HG03457 (cell line): ENCODE data around the gene CHGA.

Experiments
- ATAC-seq: cut with Tn5 transposase; IDR thresholded peaks from one replicate; pipeline ENCODE4 v1.9.1; 2021; ENCODE audit warnings: moderate number of reproducible peaks; ENCODE audit not compliant: unreplicated experiment

CHGA gene

DNA sequence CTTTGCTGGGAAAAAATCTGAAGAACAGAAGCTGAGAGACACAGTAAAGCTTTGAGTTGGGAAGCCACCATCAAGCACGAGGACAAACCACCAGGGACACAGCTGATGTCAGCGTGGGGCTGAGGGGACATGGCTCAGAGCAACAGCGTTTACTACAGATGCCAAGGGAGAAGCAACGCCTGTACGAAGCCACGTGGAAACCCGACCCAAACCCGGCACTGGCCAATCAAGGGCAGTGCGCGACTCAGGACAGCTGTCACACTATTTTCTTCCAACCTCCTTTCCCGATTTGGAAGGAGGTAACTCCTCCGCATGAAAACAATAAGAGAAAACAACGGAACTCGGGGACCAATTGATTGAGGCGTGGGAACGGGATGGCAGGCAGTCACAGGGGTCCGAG, 20.2 kb upstream of the CHGA start:
- ATAC-seq = no peak

DNA sequence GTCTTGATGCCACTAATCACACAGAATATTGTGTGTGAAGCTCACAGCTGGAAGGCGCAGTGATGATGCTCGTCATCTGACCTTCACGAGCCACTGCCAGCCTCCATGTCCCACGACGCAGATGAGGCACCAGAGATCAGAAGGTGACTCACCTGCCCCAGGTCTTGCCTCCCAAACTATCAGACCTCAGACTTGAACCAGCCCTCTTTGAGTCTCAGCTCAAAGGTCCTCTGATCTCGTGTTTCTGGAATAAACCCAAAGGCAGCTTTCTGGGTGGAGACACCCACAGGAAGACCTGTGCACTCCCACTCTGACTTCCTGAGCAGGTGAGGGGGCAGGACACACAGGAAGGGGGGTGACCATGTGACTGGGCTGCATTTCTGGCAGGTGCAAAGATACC, 19.6 kb upstream of the CHGA start:
- ATAC-seq = no peak

DNA sequence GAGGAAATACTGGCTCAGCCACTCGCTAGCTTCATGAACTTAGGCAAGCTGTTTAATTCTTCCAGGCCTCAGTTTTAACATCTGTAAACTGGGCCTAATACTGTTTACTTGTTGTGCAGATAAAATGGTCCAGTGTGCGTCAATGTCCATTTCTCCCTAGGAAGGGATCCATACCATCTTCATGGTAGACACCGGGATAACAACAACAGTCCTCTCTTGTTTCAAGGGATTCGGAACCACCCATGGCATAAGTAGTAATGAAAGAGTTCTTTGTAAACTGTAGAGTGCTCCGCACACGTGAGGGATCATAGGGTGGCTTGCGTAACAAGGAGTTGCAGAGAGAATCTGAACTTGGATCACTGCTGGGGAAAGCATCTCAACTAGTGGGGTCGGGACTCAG, 17.3 kb upstream of the CHGA start:
- no peak for ATAC-seq

DNA sequence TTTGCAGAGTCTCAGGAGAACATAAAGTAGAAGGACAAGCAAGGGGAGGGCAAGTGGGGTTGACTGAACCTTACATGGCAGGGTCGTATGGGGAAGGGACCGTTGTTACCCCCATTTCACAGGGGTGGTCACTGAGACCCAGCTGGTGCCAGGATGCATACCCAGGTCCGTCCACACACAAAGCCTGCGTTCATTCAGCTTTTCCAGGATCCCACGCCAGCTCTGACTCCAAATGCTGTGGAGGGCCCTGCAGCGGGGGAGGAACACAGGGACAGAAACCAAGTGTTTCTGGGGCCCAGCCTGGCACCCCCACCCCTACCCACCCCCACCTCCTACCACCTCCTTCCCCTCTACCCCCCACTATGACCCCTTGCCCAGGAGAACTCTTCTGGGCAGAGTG, 16.5 kb upstream of the CHGA start:
- no peak for ATAC-seq

DNA sequence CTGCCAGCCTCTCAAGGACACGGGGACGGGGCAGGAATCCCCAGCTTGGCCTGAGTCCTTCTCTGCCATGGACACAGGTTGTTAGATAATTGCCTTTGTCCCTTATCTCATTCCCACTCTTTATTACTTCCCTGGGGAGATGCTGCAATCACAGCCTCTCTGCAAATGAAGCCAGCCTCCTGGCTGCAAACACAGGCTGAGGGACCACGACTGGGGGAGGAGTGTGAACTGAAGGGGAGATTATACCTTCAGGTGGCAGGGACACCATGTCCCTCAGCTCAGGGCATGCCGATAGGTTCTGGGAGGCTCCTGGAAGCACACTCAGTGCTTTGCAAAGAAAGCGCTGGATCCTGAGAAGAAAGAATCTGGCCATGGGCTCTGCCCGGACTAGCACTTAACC, 16.1 kb upstream of the CHGA start:
- no peak for ATAC-seq

DNA sequence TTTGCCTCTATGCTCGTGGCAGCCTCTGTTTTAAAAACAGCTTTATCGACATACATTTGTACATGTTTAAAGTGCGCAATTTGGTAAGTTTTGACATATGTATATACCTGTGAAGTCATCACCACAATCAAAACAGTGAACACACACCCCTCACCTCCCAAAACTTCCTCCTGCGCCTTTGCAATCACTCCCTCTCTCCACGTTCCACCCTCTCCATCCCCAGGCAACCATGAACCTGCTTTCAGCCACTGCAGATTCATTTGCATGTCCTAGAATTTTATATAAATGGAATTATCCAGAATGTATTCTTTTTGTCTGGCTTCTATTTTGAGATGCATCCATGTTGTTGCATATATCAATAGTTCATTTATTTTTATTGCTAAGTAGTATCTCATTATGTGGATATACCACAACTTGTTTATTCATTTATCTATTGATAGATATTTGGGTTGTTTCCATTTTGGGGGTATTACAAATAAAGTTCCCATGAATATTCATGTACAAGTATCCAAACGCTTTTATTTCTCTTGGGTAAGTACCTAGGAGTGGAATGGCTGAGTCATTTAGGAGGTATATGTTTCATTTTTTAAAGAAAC, 15.5 kb upstream of the CHGA start:
- no peak for ATAC-seq

DNA sequence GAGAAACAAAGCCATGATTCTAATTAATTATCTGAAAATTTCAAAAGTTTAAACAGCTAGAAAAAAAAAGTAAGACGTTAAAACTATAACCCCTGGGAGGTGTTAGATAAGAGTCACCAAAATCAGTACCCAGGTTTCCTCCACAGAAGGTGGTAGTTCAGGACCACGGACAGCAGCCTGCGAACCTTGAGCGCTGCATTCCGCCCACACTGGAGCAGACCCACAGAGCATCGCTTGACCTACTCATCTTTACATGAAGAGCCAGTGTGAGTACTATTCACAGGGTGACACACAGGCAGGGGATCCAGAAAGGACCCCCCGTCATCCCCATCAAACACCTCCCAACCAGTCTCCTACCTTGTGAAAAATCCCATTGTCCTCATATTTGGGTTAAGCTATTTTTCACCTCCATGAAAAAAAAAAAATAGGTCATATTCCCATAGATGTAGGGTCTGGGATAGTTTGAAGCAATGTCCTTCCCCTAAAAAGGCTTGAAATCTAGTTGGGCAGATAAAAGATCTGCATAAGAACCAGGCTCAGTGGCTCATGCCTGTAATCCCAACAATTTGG, 8.8 kb upstream of the CHGA start:
- ATAC-seq = no peak

DNA sequence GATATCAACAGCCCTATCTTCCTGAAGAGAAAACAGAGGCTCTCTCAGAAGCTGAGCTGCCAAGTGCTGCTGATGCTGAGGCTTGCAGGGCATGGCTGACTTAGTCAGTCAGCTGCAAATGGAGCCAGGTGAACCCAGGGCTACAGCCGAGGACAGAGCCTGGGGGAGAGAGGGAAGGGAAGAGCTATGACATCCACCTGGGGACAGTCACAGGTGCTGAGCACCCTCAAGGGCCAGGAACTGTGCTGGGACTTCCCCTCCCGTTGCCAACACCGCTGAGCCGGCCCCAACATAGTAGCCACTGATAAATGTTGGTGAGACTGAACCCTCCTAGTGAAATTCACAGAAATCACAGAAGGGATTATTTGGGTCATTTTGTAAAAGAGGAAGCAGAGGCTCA, 6.7 kb upstream of the CHGA start:
- ATAC-seq = no peak

DNA sequence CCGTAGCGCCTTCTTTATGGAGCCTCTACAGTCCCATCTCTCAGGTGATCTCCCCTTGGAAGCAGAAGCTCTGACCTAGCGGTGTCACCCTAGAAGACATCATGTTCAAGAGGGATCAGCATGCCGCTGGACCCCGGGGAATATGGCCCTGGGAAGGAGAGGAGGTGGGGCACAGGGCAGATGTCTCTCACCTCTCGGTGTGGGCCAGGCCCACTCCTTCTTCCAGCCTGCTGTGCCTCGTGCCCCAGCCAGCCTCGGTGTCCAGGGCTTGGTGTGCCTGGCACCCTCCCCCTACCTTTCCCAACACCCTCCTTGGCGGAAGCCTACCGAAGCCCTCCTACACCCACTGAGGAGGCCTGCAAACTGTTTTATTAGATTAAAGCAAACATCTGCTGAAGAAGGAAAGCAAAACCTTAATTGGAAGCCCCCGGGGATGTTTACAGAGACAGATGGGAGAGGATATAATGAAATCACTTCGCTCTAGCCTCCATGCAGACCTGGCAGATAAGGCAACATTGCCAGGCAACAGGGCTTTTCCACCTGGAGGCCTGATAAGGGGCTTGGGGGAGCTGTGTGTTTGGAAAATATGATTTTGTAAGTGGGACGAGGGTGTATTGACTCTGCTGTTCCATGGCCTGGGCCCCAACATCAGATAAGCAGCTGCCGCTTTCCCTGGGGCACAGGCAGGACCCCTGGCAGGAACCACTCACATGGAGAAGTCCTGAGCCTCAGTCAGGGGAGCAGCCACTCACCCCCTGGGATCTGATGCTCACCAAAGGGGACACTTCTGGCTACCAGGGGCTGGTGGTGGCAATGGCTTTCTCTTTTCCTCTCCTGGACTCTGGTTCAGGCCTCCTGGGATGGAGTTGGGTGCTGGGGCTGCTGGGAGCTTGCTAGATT, 5.7 kb upstream of the CHGA start:
- ATAC-seq = no peak

DNA sequence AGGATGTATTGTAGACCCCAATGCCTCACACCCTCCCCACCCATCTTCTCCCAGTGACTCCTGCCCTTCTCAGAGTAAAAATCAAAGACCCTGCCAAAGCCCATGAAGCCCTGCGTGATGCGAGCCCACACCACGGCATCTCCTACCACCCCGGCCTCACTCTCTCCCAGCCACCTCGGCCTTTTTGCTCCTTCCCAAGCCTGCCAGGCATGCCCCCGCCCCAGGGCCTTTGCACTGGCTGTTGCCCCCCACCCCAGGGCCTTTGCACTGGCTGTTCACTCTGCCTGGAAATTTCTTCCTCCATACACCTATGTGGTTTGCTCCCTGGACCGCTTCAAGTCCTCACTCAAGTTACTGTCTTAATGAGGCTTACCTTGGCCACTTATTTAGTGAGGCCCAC, 5.0 kb upstream of the CHGA start:
- no peak for ATAC-seq

DNA sequence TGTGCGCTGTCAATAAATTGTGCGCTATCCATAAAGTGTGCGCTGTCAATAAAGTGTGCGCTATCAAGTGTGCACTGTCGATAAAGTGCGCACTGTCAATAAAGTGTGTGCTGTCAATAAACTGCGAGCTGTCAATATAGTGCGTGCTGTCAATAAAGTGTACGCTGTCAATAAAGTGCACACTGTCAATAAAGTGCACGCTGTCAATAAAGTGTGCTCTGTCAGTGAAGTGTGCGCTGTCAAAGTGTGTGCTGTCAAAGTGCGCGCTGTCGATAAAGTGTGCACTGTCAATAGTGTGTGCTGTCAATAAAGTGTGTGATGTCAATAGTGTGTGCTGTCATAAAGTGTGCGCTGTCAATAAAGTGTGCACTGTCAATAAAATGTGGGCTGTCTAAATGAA, 2.9 kb upstream of the CHGA start:
- ATAC-seq = no peak

DNA sequence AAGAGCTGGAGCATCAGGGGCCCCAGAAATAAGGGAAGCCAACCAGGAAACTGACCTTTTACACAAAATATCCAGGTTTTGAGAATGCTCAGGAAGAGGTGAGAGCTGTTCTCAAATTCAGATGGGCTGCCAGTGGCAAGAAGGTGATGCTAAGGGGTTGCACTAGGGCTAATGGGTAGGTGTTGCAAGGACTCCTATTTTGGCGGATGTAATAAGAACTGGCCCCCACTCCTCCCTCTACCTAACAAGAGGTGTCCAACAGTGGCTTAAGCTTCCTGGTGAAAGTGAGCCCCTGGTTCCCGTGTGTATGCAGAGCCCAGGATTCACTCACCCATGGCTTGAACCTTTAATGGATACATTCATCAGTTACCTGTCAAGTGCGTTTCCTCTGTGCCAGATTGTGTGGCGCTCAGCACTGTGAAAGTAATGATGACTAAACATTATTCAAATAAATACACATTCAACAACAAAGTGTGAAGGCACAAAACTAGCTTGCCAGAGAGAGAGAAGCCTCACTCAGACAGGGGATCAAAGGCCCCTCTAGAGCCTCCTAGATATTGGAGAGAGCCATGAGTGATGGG, 705 bp upstream of the CHGA start:
- ATAC-seq = no peak

DNA sequence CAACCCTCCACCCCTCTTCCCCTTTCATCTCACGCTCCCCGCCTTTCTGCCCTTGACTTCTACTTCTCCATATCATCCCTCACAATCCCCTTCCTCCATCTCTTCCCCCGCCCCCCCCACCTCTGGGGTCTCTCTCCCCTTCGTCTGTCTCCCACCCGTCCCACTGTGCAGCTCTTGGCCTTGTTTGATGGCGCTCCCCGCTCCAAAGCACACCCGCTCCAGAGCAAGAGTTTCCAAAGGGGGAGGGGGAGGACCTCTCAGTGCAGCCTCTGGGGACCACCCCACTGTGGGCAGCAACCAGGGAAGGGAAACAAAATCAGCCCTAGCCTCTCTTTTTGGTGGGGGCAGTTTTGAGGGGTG, 774 bp downstream of the CHGA start:
- ATAC-seq = no peak

DNA sequence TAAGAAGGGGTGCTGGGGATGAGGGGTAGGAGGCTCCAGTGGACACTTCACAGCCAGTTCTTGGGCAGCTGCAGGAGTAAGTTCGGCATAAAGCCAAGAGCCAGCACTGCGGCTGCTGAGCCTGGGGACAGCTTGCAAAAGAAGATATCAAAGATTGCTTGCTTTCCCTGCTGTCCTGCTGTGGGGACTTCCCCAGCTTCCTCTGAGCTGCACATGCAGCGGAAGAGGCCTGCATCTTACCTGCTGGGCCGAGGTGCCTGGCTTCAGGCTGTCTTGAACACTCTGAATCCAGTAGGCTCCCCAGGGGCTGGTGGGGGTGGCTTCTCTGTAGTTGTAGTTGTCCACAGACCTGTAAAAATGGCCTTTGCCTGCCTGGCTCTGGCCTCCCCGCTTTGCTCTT, 1.3 kb downstream of the CHGA start:
- no peak for ATAC-seq

DNA sequence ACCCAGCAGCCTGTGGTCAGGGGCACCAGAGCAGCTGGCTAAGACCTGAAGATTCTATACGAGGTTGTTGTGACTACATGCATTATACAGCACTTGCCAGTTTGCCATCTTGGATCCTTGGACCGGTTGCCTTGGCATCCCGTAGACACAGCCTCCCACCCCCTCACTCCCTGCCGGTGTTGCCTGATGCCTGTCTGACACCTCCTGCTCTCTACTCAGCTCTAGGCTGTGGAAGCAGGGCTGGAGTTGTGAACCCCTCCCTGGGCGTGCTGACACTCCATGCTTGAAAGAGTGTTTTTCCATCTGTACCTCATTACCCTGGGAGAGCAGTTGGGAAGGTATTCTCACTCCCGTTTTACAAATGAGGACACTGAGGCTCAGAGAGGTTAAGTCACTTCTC, 2.5 kb downstream of the CHGA start:
- no peak for ATAC-seq

DNA sequence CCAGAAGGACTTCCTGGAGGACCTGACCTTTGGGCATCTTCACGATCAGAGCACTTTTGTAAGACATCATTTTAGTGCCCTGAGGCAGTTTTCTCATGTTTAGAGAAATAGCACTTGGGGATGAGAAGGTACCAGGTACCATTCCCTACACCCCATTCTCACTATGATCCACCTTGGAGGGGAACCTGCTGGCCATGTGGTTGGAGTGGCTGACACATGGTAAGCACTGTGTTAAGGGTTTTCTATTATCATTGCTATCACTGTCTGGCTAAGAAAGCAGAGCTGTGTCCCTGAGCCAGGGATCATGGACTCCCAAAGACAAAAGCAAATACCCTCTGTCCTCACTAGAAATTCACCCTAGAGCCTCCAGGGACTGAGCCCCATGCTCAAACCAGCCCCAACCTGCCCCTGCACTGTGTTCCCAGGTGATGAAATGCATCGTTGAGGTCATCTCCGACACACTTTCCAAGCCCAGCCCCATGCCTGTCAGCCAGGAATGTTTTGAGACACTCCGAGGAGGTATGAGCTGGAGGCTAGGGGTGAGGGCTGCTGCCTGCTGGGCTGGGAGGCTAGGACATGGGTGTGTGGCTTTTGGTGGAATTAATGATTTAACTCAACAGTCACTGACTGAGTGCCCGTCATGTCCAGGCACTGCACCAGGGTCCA, 3.4 kb downstream of the CHGA start:
- ATAC-seq = no peak

DNA sequence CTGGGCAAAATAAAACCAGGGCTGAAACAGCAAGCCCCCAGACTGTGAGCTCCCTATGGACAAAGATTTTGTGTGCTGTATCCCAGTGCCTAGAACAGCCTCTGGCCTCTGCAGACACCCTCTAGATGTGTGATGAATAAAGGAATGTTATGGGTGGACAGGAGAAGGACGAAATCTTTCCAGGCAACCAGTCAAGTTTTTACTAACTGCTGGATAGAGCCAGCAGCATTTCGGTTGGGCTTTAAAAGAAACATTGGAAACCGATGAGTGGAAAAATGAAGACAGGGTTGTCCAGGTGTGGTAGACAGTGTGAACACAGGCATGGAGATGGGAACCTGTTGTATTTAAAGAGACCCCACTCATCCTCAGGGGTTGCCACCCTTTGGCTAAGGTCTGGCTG, 4.0 kb downstream of the CHGA start:
- no peak for ATAC-seq

DNA sequence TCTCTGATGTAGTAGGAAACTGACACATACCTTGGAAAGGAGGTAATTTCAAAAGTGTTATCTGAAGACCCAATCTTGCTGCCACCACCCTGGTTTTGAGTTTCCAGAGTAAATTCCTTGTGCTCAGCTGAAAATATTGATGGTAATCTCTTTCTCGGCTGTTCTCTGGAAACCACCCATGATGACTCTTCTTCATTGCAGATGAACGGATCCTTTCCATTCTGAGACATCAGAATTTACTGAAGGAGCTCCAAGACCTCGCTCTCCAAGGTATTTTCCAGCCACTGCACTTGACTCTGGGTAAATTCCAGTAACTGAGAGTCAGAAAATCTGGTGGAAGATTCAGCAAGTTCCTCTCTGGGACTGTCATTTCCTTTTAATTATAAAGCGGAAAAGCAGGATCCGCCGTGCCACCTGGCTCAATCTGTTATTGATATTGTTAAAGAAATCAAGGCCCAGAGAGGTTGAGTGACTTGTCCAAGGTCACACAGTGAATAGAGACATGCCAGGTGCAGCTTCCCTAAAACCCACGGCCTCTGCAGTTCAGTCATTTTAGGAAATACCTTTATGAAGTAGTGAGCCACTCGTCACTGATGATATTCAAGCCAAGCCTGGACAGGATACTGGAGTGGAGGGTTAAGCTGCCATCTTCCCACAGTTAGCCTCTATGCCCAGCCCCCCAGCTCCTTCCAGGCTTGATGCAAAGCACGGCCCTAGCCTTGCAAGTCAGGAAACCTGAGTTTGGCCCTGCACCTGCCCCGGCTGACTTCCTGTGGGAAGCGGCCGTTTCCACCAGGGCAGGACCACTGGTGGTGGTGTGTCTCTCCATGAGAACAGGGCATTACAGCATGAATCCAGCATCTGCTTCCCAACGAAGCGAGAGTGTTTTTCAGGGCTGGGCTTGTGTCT, 4.7 kb downstream of the CHGA start:
- ATAC-seq = no peak

DNA sequence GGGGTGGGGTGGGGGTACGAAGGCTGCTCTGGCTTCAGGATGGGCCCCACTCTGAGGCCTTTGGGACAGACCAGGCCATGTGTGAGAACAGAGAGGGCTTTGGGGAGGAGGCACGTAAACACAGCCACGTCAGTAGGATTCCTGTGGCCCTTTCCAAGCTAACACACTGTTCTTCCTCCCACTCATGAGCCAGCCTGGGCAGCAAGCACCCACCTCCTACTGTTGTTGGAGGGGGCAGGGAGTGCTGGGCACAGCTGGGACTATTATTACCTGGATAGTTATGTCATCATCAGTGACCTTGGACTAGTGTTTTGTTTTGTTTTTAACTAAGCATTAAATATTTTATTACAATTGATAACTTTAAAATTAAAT, 5.3 kb downstream of the CHGA start:
- no peak for ATAC-seq

DNA sequence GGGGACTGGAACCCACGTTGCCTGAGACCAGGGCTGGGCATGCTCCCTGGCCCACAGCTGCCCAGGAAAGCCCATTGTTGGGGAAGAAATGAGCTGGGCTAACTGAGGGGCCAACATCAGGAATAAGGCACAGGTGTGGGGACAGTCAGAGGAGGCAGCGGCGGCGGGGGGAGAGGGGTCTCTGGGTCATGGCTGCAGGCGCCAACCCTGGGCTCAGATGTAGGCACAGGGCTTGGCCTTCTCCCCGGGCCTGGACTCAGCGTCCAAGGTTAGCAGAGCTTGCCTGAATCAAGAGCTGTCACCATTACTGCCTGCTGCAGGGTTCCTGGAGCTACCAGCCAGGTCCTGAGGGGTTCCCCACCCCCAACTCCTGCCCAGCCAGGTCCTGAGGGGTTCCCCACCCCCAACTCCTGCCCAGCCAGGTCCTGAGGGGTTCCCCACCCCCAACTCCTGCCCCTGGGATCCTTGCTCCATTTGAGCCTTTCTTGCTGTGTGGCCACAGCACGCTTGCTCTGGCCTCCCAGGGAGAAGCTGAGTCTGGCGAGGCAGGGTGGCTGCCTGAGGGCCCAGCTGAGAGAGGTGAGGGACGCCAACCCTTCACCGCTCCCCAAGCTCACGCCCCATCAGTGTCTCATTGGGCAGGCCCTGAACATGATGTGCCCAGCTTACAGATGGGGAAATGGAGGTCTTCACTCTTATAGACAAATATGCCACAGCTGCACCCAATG, 6.2 kb downstream of the CHGA start:
- no peak for ATAC-seq
